Measurements from ENCODE around the gene SHISAL2A. TPM values are rescaled to one million over a fixed set of nuclear protein-coding genes. Genes with fewer than 3 reads are reported as not detected.
A peak's percentile ranks its signal among the peaks of the same experiment; 100 is the strongest.

The SHISAL2A gene
- total and polyA plus RNA-seq, 12 donors, result 0.11 to 1.9 (median 0.55) TPM; not detected in 3

GRCh38 chr1:52657702-52658101 lies 24.7 kb downstream of the SHISAL2A start:
- no peaks in the 10 kb centered on the region for H3K4me1 ChIP-seq (replicated peaks in 1 of 2)
- no peak for TF ChIP-seq POLR2A (IDR thresholded peaks at IDR 0.05)
- TF ChIP-seq, protein P1, sequence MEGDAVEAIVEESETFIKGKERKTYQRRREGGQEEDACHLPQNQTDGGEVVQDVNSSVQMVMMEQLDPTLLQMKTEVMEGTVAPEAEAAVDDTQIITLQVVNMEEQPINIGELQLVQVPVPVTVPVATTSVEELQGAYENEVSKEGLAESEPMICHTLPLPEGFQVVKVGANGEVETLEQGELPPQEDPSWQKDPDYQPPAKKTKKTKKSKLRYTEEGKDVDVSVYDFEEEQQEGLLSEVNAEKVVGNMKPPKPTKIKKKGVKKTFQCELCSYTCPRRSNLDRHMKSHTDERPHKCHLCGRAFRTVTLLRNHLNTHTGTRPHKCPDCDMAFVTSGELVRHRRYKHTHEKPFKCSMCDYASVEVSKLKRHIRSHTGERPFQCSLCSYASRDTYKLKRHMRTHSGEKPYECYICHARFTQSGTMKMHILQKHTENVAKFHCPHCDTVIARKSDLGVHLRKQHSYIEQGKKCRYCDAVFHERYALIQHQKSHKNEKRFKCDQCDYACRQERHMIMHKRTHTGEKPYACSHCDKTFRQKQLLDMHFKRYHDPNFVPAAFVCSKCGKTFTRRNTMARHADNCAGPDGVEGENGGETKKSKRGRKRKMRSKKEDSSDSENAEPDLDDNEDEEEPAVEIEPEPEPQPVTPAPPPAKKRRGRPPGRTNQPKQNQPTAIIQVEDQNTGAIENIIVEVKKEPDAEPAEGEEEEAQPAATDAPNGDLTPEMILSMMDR (IDR thresholded peaks at IDR 0.05), result no peak
- DNase-seq, result no peak
- no peaks in the 10 kb centered on the region for H3K36me3 ChIP-seq (replicated peaks in 1 of 2)
- no peak overlapping the region for H3K4me3 ChIP-seq
- no peaks in the 10 kb centered on the region for H3K9me3 ChIP-seq (replicated peaks in 1 of 3)
- WGBS, 4 donors, result 84 to 96% (median 93%) methylated on average over 3 of the region's 3 CpGs
- intact Hi-C loops (cut with DNase I), result loop anchor here in 1 of 2 donors (10.0 kb wide), 1 partner anchor 533 kb away; no protein-coding TSS in a partner anchor
- H3K27ac ChIP-seq, result no peak overlapping the region
- no peaks in the 10 kb centered on the region for H3K27me3 ChIP-seq

GRCh38 chr1:52658795-52659194 lies 25.8 kb downstream of the SHISAL2A start:
- Histone ChIP-seq H3K4me3 (no peak overlapping the region), H3K27ac (no peak overlapping the region), H3K9me3 (replicated peaks in 1 of 3) (no peaks in the 10 kb centered on the region), H3K4me1 (replicated peaks in 1 of 2) (no peaks in the 10 kb centered on the region), H3K36me3 (replicated peaks in 1 of 2) (no peaks in the 10 kb centered on the region), H3K27me3 (no peaks in the 10 kb centered on the region)
- TF ChIP-seq, protein P1 (IDR thresholded peaks at IDR 0.05), result no peak
- TF ChIP-seq POLR2A (IDR thresholded peaks at IDR 0.05), result no peak
- intact Hi-C loops (cut with DNase I), result loop anchor here in 1 of 2 donors (10.0 kb wide), 1 partner anchor 534 kb away; no protein-coding TSS in a partner anchor
- WGBS, 4 donors, result 86 to 100% (median 95%) methylated on average over 1 of the region's 1 CpG
- no peak for DNase-seq

- DNase-seq, result no peak
- no peaks in the 10 kb centered on the region for H3K9me3 ChIP-seq (replicated peaks in 1 of 3)
- TF ChIP-seq POLR2A (IDR thresholded peaks at IDR 0.05), result no peak
- TF ChIP-seq, protein P1 (IDR thresholded peaks at IDR 0.05), result no peak
- H3K4me1 ChIP-seq (replicated peaks in 1 of 2), result no peaks in the 10 kb centered on the region
- WGBS, 4 donors, result 80 to 97% (median 92%) methylated on average over 3 of the region's 3 CpGs
- H3K4me3 ChIP-seq, result no peak overlapping the region
- H3K36me3 ChIP-seq (replicated peaks in 1 of 2), result no peaks in the 10 kb centered on the region
- intact Hi-C loops (cut with DNase I), result loop anchor here in 1 of 2 donors (10.0 kb wide), 1 partner anchor 535 kb away; no protein-coding TSS in a partner anchor
- no peak overlapping the region for H3K27ac ChIP-seq
- H3K27me3 ChIP-seq, result no peaks in the 10 kb centered on the region
These were observed 26.4 kb downstream of the SHISAL2A start for GRCh38 chr1:52659356-52659755.

DNA sequence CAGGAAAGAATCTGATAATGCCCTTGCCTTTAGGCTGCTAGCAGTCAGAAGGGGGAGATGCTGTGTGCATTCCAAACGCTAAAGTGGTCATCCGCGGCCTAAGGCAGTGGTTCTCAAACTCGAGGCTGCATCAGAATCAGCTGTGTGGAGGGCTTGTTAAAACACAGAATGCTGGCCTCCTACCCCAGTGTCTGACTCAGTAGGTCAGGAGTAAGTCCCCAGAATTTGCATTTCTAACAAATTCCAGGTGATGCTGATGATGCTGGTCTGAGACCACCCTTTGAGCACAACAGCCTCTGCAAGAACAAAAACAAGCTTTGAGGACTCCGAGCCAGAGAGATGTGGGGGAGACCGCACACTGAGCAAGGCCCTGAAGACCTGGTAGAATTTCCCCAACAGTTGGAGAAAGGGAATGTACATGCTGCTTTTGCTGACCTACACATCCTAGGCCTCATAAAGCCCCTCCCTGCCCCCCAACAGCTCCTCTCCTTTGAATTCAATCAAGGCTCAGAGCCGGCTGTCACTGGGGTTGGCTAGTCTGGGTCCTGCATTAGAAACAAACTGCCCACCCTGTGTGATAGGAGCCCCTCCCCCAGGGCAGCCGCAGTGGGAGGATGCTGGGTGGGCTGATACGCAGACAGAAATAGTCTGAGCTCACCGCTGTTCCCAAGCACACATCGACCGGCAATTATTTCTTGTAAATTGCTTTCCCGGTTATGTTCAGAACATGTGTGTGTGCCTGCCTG lies 27.1 kb downstream of the SHISAL2A start:
- Histone ChIP-seq H3K27me3 (no peaks in the 10 kb centered on the region), H3K36me3 (replicated peaks in 1 of 2) (no peaks in the 10 kb centered on the region), H3K9me3 (replicated peaks in 1 of 3) (no peaks in the 10 kb centered on the region), H3K4me3 (no peak overlapping the region), H3K27ac (no peak overlapping the region), H3K4me1 (replicated peaks in 1 of 2) (no peaks in the 10 kb centered on the region)
- TF ChIP-seq, protein P1 (IDR thresholded peaks at IDR 0.05), result no peak
- TF ChIP-seq POLR2A (IDR thresholded peaks at IDR 0.05), result no peak
- WGBS, 4 donors, result 68 to 80% (median 76%) methylated on average over 13 of the region's 13 CpGs
- intact Hi-C loops (cut with DNase I), result loop anchor here in 1 of 2 donors (10.0 kb wide), 1 partner anchor 535 kb away; no protein-coding TSS in a partner anchor
- peak in 1 of 7 donors; percentile 51 for DNase-seq

Data from adrenal gland (tissue), 12 donors.